HepG2 (cell line): Measurements from ENCODE around the gene CPT1B. TPM values are rescaled to one million over a fixed set of nuclear protein-coding genes. Genes with fewer than 3 reads are reported as not detected.

Experiments
- DR1 ChIP-seq: sonication (generic); formaldehyde crosslinking; IDR thresholded peaks from 2 replicates; pipeline ENCODE4 v1.8.0; 2021; ENCODE audit warnings: mild to moderate bottlenecking, missing genetic modification reagents, inconsistent platforms
- FOXO1 ChIP-seq: sonication (generic); formaldehyde crosslinking; IDR thresholded peaks from 2 replicates; pipeline ENCODE4 v1.4.0; 2020; ENCODE audit warnings: missing genetic modification reagents
- GZF1 ChIP-seq: sonication (generic); formaldehyde crosslinking; IDR thresholded peaks from 2 replicates; pipeline ENCODE4 v1.5.1; 2020; ENCODE audit warnings: mild to moderate bottlenecking, missing genetic modification reagents
- ISL2 ChIP-seq: sonication (generic); formaldehyde crosslinking; IDR thresholded peaks from 2 replicates; pipeline ENCODE4 v1.5.0; 2020; ENCODE audit warnings: missing genetic modification reagents
- KAT8 ChIP-seq: IDR thresholded peaks from 2 replicates; pipeline ENCODE4 v1.6.1; 2016; ENCODE audit warnings: missing genetic modification reagents, missing compliant biosample characterization
- MEIS1 ChIP-seq: sonication (generic); formaldehyde crosslinking; IDR thresholded peaks from 2 replicates; pipeline ENCODE4 v1.9.0; 2021; ENCODE audit warnings: mild to moderate bottlenecking, missing genetic modification reagents, moderate library complexity, borderline replicate concordance
- TGIF2 ChIP-seq: IDR thresholded peaks from 2 replicates; pipeline ENCODE4 v1.6.1; 2016; ENCODE audit warnings: control low read depth, missing compliant biosample characterization
- ZNF343 ChIP-seq: sonication (generic); formaldehyde crosslinking; IDR thresholded peaks from 2 replicates; pipeline ENCODE4 v1.4.0; 2020; ENCODE audit warnings: mild to moderate bottlenecking, missing genetic modification reagents
- polyA plus RNA-seq, 8 experiments: library from polyadenylated mRNA; depleted of rRNA in 3 of 8; stranded (reverse) in 7 of 8; unstranded in 1 of 8; fragments of >200 nt; fragmentation: Illumina TruSeq in 4 of 8; extraction: Trizol in 4 of 8; gene quantifications; 2 replicates each; pipeline versions ENCODE4 v1.2.1 to v1.2.3, GENCODE V29; 2011 to 2016; ENCODE audit warnings: low read depth in 4 of 8, missing spikeins in 1 of 8, mixed read lengths in 1 of 8; ENCODE audit not compliant: insufficient read depth in 1 of 8
- total RNA-seq, 5 experiments: library from RNA; depleted of rRNA; stranded (reverse); fragments of >200 nt; fragmentation: Illumina TruSeq; extraction: Trizol; gene quantifications; 2 replicates each; pipeline ENCODE4 v1.2.3, GENCODE V29; 2016; ENCODE audit warnings: low read depth in 1 of 5
- TF ChIP-seq, protein P1 (sequence below): IDR thresholded peaks from 2 replicates; pipeline ENCODE4 v1.6.1; 2016; ENCODE audit warnings: low read depth
- TF ChIP-seq, protein P2 (sequence below): sonication (generic); formaldehyde crosslinking; IDR thresholded peaks from 2 replicates; pipeline ENCODE4 v1.9.0; 2021; ENCODE audit warnings: missing genetic modification reagents, borderline replicate concordance
- TF ChIP-seq, protein P3 (sequence below): sonication (generic); formaldehyde crosslinking; IDR thresholded peaks from 2 replicates; pipeline ENCODE4 v1.5.0; 2020; ENCODE audit warnings: mild to moderate bottlenecking, missing genetic modification reagents, borderline replicate concordance
- TF ChIP-seq, protein P4 (sequence below): sonication (generic); formaldehyde crosslinking; IDR thresholded peaks from 2 replicates; pipeline ENCODE4 v1.5.1; 2020; ENCODE audit warnings: mild to moderate bottlenecking, missing genetic modification reagents, borderline replicate concordance
- TF ChIP-seq, protein P5 (sequence below): sonication (generic); formaldehyde crosslinking; IDR thresholded peaks from 2 replicates; pipeline ENCODE4 v1.9.0; 2022; ENCODE audit warnings: missing genetic modification reagents, mild to moderate bottlenecking, borderline replicate concordance

CPT1B gene
- total and polyA plus RNA-seq, 2 of the 13 experiments (the other 11 are each of a cell fraction or from before 2014, with no cell fraction given) = 9.2 to 19.5 TPM

DNA sequence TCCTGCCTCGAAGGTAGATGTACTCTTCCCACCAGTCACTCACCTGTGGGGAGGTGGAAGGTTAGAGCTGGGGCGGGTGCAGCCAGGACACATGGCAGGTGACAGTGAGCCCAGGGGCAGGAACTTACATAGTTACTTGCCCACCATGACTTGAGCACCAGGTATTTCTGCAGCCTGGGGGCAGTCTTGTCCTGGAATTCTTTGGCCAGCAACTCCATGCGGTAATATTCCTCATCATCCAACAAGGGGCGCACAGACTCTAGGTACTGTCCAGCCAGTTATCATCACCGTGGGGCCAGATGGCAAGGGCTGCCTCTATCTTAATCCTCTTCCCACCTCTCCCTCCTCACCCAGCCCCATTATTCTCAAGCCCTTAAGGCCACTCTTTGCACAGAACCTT lies 2.2 kb downstream of the CPT1B start (continued):
- TF ChIP-seq, protein P1, sequence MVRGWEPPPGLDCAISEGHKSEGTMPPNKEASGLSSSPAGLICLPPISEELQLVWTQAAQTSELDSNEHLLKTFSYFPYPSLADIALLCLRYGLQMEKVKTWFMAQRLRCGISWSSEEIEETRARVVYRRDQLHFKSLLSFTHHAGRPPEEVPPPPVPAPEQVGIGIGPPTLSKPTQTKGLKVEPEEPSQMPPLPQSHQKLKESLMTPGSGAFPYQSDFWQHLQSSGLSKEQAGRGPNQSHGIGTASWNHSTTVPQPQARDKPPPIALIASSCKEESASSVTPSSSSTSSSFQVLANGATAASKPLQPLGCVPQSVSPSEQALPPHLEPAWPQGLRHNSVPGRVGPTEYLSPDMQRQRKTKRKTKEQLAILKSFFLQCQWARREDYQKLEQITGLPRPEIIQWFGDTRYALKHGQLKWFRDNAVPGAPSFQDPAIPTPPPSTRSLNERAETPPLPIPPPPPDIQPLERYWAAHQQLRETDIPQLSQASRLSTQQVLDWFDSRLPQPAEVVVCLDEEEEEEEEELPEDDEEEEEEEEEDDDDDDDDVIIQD (CRISPR knock-in tag) = peak; percentile 41; the same call in 1 of the 2 replicates
- no peak for TF ChIP-seq ZNF343
- TF ChIP-seq ISL2 (CRISPR knock-in tag) = no peak
- peak; percentile 43; the same call in 1 of the 2 replicates for TF ChIP-seq DR1 (CRISPR knock-in tag)
- TF ChIP-seq MEIS1 (CRISPR knock-in tag) = no peak
- TF ChIP-seq GZF1 (CRISPR knock-in tag) = no peak
- TF ChIP-seq, protein P2, sequence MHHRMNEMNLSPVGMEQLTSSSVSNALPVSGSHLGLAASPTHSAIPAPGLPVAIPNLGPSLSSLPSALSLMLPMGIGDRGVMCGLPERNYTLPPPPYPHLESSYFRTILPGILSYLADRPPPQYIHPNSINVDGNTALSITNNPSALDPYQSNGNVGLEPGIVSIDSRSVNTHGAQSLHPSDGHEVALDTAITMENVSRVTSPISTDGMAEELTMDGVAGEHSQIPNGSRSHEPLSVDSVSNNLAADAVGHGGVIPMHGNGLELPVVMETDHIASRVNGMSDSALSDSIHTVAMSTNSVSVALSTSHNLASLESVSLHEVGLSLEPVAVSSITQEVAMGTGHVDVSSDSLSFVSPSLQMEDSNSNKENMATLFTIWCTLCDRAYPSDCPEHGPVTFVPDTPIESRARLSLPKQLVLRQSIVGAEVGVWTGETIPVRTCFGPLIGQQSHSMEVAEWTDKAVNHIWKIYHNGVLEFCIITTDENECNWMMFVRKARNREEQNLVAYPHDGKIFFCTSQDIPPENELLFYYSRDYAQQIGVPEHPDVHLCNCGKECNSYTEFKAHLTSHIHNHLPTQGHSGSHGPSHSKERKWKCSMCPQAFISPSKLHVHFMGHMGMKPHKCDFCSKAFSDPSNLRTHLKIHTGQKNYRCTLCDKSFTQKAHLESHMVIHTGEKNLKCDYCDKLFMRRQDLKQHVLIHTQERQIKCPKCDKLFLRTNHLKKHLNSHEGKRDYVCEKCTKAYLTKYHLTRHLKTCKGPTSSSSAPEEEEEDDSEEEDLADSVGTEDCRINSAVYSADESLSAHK (CRISPR knock-in tag) = no peak
- no peak for TF ChIP-seq KAT8 (CRISPR knock-in tag)
- no peak for TF ChIP-seq FOXO1 (CRISPR knock-in tag)
- TF ChIP-seq, protein P3, sequence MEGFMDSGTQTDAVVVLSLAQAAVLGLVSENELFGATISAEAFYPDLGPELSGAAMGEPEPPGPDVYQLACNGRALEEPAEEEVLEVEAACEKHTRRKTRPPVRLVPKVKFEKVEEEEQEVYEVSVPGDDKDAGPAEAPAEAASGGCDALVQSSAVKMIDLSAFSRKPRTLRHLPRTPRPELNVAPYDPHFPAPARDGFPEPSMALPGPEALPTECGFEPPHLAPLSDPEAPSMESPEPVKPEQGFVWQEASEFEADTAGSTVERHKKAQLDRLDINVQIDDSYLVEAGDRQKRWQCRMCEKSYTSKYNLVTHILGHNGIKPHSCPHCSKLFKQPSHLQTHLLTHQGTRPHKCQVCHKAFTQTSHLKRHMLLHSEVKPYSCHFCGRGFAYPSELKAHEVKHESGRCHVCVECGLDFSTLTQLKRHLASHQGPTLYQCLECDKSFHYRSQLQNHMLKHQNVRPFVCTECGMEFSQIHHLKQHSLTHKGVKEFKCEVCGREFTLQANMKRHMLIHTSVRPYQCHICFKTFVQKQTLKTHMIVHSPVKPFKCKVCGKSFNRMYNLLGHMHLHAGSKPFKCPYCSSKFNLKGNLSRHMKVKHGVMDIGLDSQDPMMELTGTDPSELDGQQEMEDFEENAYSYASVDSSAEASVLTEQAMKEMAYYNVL (CRISPR knock-in tag) = 0 out of 2 replicates have a peak, but pooled peaks have one; percentile 35
- no peak for TF ChIP-seq TGIF2 (CRISPR knock-in tag)
- TF ChIP-seq, protein P4, sequence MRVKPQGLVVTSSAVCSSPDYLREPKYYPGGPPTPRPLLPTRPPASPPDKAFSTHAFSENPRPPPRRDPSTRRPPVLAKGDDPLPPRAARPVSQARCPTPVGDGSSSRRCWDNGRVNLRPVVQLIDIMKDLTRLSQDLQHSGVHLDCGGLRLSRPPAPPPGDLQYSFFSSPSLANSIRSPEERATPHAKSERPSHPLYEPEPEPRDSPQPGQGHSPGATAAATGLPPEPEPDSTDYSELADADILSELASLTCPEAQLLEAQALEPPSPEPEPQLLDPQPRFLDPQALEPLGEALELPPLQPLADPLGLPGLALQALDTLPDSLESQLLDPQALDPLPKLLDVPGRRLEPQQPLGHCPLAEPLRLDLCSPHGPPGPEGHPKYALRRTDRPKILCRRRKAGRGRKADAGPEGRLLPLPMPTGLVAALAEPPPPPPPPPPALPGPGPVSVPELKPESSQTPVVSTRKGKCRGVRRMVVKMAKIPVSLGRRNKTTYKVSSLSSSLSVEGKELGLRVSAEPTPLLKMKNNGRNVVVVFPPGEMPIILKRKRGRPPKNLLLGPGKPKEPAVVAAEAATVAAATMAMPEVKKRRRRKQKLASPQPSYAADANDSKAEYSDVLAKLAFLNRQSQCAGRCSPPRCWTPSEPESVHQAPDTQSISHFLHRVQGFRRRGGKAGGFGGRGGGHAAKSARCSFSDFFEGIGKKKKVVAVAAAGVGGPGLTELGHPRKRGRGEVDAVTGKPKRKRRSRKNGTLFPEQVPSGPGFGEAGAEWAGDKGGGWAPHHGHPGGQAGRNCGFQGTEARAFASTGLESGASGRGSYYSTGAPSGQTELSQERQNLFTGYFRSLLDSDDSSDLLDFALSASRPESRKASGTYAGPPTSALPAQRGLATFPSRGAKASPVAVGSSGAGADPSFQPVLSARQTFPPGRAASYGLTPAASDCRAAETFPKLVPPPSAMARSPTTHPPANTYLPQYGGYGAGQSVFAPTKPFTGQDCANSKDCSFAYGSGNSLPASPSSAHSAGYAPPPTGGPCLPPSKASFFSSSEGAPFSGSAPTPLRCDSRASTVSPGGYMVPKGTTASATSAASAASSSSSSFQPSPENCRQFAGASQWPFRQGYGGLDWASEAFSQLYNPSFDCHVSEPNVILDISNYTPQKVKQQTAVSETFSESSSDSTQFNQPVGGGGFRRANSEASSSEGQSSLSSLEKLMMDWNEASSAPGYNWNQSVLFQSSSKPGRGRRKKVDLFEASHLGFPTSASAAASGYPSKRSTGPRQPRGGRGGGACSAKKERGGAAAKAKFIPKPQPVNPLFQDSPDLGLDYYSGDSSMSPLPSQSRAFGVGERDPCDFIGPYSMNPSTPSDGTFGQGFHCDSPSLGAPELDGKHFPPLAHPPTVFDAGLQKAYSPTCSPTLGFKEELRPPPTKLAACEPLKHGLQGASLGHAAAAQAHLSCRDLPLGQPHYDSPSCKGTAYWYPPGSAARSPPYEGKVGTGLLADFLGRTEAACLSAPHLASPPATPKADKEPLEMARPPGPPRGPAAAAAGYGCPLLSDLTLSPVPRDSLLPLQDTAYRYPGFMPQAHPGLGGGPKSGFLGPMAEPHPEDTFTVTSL (CRISPR knock-in tag) = no peak
- TF ChIP-seq, protein P5, sequence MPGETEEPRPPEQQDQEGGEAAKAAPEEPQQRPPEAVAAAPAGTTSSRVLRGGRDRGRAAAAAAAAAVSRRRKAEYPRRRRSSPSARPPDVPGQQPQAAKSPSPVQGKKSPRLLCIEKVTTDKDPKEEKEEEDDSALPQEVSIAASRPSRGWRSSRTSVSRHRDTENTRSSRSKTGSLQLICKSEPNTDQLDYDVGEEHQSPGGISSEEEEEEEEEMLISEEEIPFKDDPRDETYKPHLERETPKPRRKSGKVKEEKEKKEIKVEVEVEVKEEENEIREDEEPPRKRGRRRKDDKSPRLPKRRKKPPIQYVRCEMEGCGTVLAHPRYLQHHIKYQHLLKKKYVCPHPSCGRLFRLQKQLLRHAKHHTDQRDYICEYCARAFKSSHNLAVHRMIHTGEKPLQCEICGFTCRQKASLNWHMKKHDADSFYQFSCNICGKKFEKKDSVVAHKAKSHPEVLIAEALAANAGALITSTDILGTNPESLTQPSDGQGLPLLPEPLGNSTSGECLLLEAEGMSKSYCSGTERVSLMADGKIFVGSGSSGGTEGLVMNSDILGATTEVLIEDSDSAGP (CRISPR knock-in tag) = no peak
